Neuronal stem cell (in vitro differentiated cells): ENCODE results near the gene UNC5C.

ENCODE experiments used
- DNase-seq: peaks from one replicate; pipeline ENCODE4 v3.0.0-alpha.2; 2013; ENCODE audit warnings: low spot score
- H2AFZ ChIP-seq: one replicate; pipeline ENCODE4 v1.6.1; 2013; ENCODE audit warnings: mild to moderate bottlenecking, low read length, inconsistent platforms
- H2AK5ac ChIP-seq: 2 replicates; pipeline ENCODE4 v1.6.1; 2013; ENCODE audit warnings: low read depth, mild to moderate bottlenecking, inconsistent platforms, low read length, moderate library complexity, mixed read lengths
- H2BK120ac ChIP-seq: 2 replicates; pipeline ENCODE4 v1.6.1; 2013; ENCODE audit warnings: low read depth, mild to moderate bottlenecking, inconsistent platforms, low read length, moderate library complexity, mixed read lengths
- H2BK12ac ChIP-seq: one replicate; pipeline ENCODE4 v1.6.1; 2013; ENCODE audit warnings: low read length, inconsistent platforms
- H2BK15ac ChIP-seq: 2 replicates; pipeline ENCODE4 v1.6.1; 2013; ENCODE audit warnings: mild to moderate bottlenecking, low read length, inconsistent platforms, mixed read lengths
- H2BK5ac ChIP-seq: one replicate; pipeline ENCODE4 v1.6.1; 2013; ENCODE audit warnings: inconsistent platforms, mild to moderate bottlenecking, low read length, moderate library complexity
- H3K14ac ChIP-seq: one replicate; pipeline ENCODE4 v1.6.1; 2013; ENCODE audit warnings: low read length, inconsistent platforms
- H3K18ac ChIP-seq: 2 replicates; pipeline ENCODE4 v1.6.1; 2013; ENCODE audit warnings: low read length, inconsistent platforms
- H3K23ac ChIP-seq: 2 replicates; pipeline ENCODE4 v1.6.1; 2013; ENCODE audit warnings: low read depth, mild to moderate bottlenecking, mixed read lengths, low read length, inconsistent platforms; ENCODE audit not compliant: poor library complexity
- H3K27ac ChIP-seq: replicated peaks from 3 replicates; pipeline ENCODE4 v1.5.1; 2013; ENCODE audit warnings: low read length, inconsistent platforms
- H3K27me3 ChIP-seq, 3 experiments: 2 replicates each; pipeline ENCODE4 v1.6.1; 2013; ENCODE audit warnings: low read length in 3 of 3, mild to moderate bottlenecking in 2 of 3, inconsistent platforms in 1 of 3, low read depth in 1 of 3, mixed read lengths in 1 of 3, moderate library complexity in 1 of 3; ENCODE audit not compliant: control insufficient read depth in 3 of 3, insufficient read depth in 3 of 3
- H3K36me3 ChIP-seq, 2 donors: replicated peaks in 1 of 2; 2 replicates each; pipeline ENCODE4 v1.6.1; 2013; ENCODE audit warnings: low read length in 2 of 2; ENCODE audit not compliant: control insufficient read depth in 2 of 2, insufficient read depth in 2 of 2
- H3K4ac ChIP-seq: 2 replicates; pipeline ENCODE4 v1.6.1; 2013; ENCODE audit warnings: inconsistent platforms, mild to moderate bottlenecking, low read length, moderate library complexity
- H3K4me1 ChIP-seq, 2 donors: 1 replicate in 1 of 2; 2 replicates in 1 of 2; pipeline ENCODE4 v1.6.1; 2013; ENCODE audit warnings: low read length in 2 of 2, low read depth in 1 of 2; ENCODE audit not compliant: control insufficient read depth in 2 of 2, insufficient read depth in 1 of 2
- H3K4me2 ChIP-seq: one replicate; pipeline ENCODE4 v1.6.1; 2013; ENCODE audit warnings: mild to moderate bottlenecking, low read length, inconsistent platforms; ENCODE audit not compliant: insufficient read depth, poor library complexity, severe bottlenecking
- H3K4me3 ChIP-seq, 2 donors: 2 replicates each; pipeline ENCODE4 v1.5.1; 2013; ENCODE audit warnings: low read length in 2 of 2, mild to moderate bottlenecking in 2 of 2, inconsistent platforms in 1 of 2, moderate library complexity in 1 of 2
- H3K79me1 ChIP-seq: one replicate; pipeline ENCODE4 v1.6.1; 2013; ENCODE audit warnings: low read depth, mild to moderate bottlenecking, inconsistent platforms, low read length, moderate library complexity
- H3K9ac ChIP-seq: one replicate; pipeline ENCODE4 v1.6.1; 2013; ENCODE audit warnings: mild to moderate bottlenecking, low read depth, low read length, inconsistent platforms; ENCODE audit not compliant: poor library complexity
- H3K9me3 ChIP-seq, 2 donors: replicated peaks in 1 of 2; 2 replicates each; pipeline versions ENCODE3 to v1.6.1; 2013; ENCODE audit warnings: low read length in 2 of 2, mild to moderate bottlenecking in 2 of 2, inconsistent platforms in 1 of 2, low read depth in 1 of 2, mixed read lengths in 1 of 2, moderate library complexity in 1 of 2; ENCODE audit not compliant: control insufficient read depth in 2 of 2, insufficient read depth in 1 of 2
- H4K8ac ChIP-seq: one replicate; pipeline ENCODE4 v1.6.1; 2013; ENCODE audit warnings: low read depth, mild to moderate bottlenecking, inconsistent platforms, low read length, moderate library complexity
- H4K91ac ChIP-seq: one replicate; pipeline ENCODE4 v1.6.1; 2013; ENCODE audit warnings: low read length, low read depth, mild to moderate bottlenecking, inconsistent platforms; ENCODE audit not compliant: poor library complexity
- WGBS, 2 donors: extraction: QIAGEN DNeasy Blood & Tissue Kit; methylation state at CpG; one replicate each; pipeline ENCODE4 v1.1.7; 2013; ENCODE audit warnings: missing lambda C conversion rate in 2 of 2, mixed read lengths in 1 of 2; ENCODE audit not compliant: insufficient read length in 2 of 2, insufficient replicate concordance in 1 of 2; ENCODE audit errors: extremely low coverage in 2 of 2; 5-methylcytosine and 5-hydroxymethylcytosine counted together

UNC5C gene

GRCh38 chr4:95249426-95250021, 299.2 kb downstream of the UNC5C start:
- no peak overlapping the region for H3K4ac ChIP-seq
- no peak overlapping the region for H3K14ac ChIP-seq
- H3K23ac ChIP-seq = no peak overlapping the region
- H3K18ac ChIP-seq = no peak overlapping the region
- no peaks in the 10 kb centered on the region for H3K79me1 ChIP-seq
- no peak overlapping the region for H2BK15ac ChIP-seq
- H2BK5ac ChIP-seq = no peak overlapping the region
- DNase-seq = no peak
- no peak overlapping the region for H4K91ac ChIP-seq
- no CpG with 5 or more reads among the region's 3 CpGs for WGBS, 2 donors
- H3K4me1 ChIP-seq = no peaks in the 10 kb centered on the region
- no peaks in the 10 kb centered on the region for H3K27me3 ChIP-seq
- peaks cover 0 to 4% of the 10 kb centered on the region in 2 donors for H3K36me3 ChIP-seq
- no peak overlapping the region for H2AFZ ChIP-seq
- H4K8ac ChIP-seq = no peak overlapping the region
- H2BK120ac ChIP-seq = no peak overlapping the region
- no peaks in the 10 kb centered on the region for H3K9me3 ChIP-seq
- no peak overlapping the region for H3K9ac ChIP-seq
- no peak overlapping the region for H2BK12ac ChIP-seq
- H3K4me3 ChIP-seq = no peak overlapping the region
- no peak overlapping the region for H2AK5ac ChIP-seq
- no peak overlapping the region for H3K27ac ChIP-seq
- no peak overlapping the region for H3K4me2 ChIP-seq

- no peak overlapping the region for H3K14ac ChIP-seq
- H3K4me3 ChIP-seq = no peak overlapping the region
- no peaks in the 10 kb centered on the region for H3K4me1 ChIP-seq
- H2AK5ac ChIP-seq = no peak overlapping the region
- H2BK5ac ChIP-seq = no peak overlapping the region
- no peak overlapping the region for H4K91ac ChIP-seq
- H2AFZ ChIP-seq = no peak overlapping the region
- H2BK12ac ChIP-seq = no peak overlapping the region
- no peak overlapping the region for H2BK15ac ChIP-seq
- no peak overlapping the region for H3K23ac ChIP-seq
- no peak overlapping the region for H3K27ac ChIP-seq
- no peak overlapping the region for H3K9ac ChIP-seq
- no peak overlapping the region for H3K4me2 ChIP-seq
- no peaks in the 10 kb centered on the region for H3K27me3 ChIP-seq
- H3K4ac ChIP-seq = no peak overlapping the region
- no peak overlapping the region for H4K8ac ChIP-seq
- no CpG with 5 or more reads among the region's 1 CpG for WGBS, 2 donors
- no peak for DNase-seq
- H2BK120ac ChIP-seq = no peak overlapping the region
- H3K18ac ChIP-seq = no peak overlapping the region
- peaks cover 0 to 4% of the 10 kb centered on the region in 2 donors for H3K36me3 ChIP-seq
- H3K79me1 ChIP-seq = no peaks in the 10 kb centered on the region
- no peaks in the 10 kb centered on the region for H3K9me3 ChIP-seq
Measured at GRCh38 chr4:95248720-95249425, 299.9 kb downstream of the UNC5C start.

GRCh38 chr4:95243892-95244291, 304.9 kb downstream of the UNC5C start:
- no peak overlapping the region for H3K4ac ChIP-seq
- no peak overlapping the region for H2BK5ac ChIP-seq
- no peak overlapping the region for H4K8ac ChIP-seq
- H3K9me3 ChIP-seq = no peaks in the 10 kb centered on the region
- no peak overlapping the region for H3K4me2 ChIP-seq
- H3K4me1 ChIP-seq = no peaks in the 10 kb centered on the region
- H2BK120ac ChIP-seq = no peak overlapping the region
- no peak for DNase-seq
- H4K91ac ChIP-seq = no peak overlapping the region
- no peak overlapping the region for H3K9ac ChIP-seq
- no CpG with 5 or more reads among the region's 1 CpG for WGBS, 2 donors
- no peak overlapping the region for H2AFZ ChIP-seq
- H3K18ac ChIP-seq = no peak overlapping the region
- no peak overlapping the region for H2AK5ac ChIP-seq
- H3K27ac ChIP-seq = no peak overlapping the region
- H3K4me3 ChIP-seq = no peak overlapping the region
- no peaks in the 10 kb centered on the region for H3K36me3 ChIP-seq
- H3K14ac ChIP-seq = no peak overlapping the region
- no peak overlapping the region for H2BK15ac ChIP-seq
- no peaks in the 10 kb centered on the region for H3K27me3 ChIP-seq
- no peak overlapping the region for H3K23ac ChIP-seq
- H3K79me1 ChIP-seq = no peaks in the 10 kb centered on the region
- H2BK12ac ChIP-seq = no peak overlapping the region

GRCh38 chr4:95238554-95238953, 310.2 kb downstream of the UNC5C start:
- Histone ChIP-seq H3K4me1 (no peaks in the 10 kb centered on the region), H3K27me3 (no peaks in the 10 kb centered on the region), H3K9me3 (peaks cover 0 to 7% of the 10 kb centered on the region in 2 donors), H2BK5ac (no peak overlapping the region), H2BK15ac (no peak overlapping the region), H3K79me1 (no peaks in the 10 kb centered on the region), H2BK12ac (no peak overlapping the region), H2BK120ac (no peak overlapping the region), H3K4me2 (no peak overlapping the region), H2AK5ac (no peak overlapping the region), H3K23ac (no peak overlapping the region), H3K14ac (no peak overlapping the region), H3K36me3 (no peaks in the 10 kb centered on the region), H3K9ac (no peak overlapping the region), H4K91ac (no peak overlapping the region), H4K8ac (no peak overlapping the region), H3K18ac (no peak overlapping the region), H2AFZ (no peak overlapping the region), H3K27ac (no peak overlapping the region), H3K4ac (no peak overlapping the region), H3K4me3 (no peak overlapping the region)
- no peak for DNase-seq
